NB4 (cell line): ENCODE data around the gene ANKLE2.

Source experiments
- DNase-seq: peaks from one replicate; pipeline ENCODE4 v3.0.0; 2010; ENCODE audit warnings: low read depth
- H3K4me3 ChIP-seq: one replicate; pipeline ENCODE4 v1.5.1; 2011; ENCODE audit warnings: mild to moderate bottlenecking, low read depth, low read length, moderate library complexity
- MYC ChIP-seq: IDR thresholded peaks from 2 replicates; pipeline ENCODE4 v1.6.1; 2011; ENCODE audit warnings: low read depth, low read length
- POLR2A ChIP-seq: IDR thresholded peaks from 2 replicates; pipeline ENCODE4 v1.6.1; 2011; ENCODE audit warnings: mild to moderate bottlenecking; ENCODE audit not compliant: insufficient read length; ENCODE audit errors: extremely low read depth
- TF ChIP-seq, protein P1 (sequence below): IDR thresholded peaks from one replicate; pipeline ENCODE4 v1.5.1; 2012; ENCODE audit warnings: low read depth, low read length
- TF ChIP-seq, protein P2 (sequence below): IDR thresholded peaks from 2 replicates; pipeline ENCODE4 v1.6.1; 2011; ENCODE audit warnings: low read depth, low read length

Gene ANKLE2

DNA sequence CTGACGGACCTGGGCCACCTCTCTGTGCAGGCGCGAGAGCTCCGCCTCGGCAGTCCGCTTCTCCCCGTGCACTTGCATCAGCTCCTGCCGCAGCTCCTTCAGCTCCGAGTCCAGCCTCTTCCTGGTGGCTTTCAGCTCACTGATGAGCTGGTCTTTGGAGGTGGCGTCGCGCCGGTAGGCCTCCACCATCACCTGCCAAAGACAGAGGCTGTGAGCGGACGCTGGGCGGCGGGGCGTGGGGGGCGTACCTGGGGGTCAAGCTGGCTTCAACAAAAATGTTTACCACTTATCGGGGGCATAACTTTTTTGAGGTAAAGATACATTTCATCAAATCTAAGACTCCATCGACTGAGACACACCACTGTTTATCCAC, 27.5 kb upstream of the ANKLE2 start:
- TF ChIP-seq, protein P1, sequence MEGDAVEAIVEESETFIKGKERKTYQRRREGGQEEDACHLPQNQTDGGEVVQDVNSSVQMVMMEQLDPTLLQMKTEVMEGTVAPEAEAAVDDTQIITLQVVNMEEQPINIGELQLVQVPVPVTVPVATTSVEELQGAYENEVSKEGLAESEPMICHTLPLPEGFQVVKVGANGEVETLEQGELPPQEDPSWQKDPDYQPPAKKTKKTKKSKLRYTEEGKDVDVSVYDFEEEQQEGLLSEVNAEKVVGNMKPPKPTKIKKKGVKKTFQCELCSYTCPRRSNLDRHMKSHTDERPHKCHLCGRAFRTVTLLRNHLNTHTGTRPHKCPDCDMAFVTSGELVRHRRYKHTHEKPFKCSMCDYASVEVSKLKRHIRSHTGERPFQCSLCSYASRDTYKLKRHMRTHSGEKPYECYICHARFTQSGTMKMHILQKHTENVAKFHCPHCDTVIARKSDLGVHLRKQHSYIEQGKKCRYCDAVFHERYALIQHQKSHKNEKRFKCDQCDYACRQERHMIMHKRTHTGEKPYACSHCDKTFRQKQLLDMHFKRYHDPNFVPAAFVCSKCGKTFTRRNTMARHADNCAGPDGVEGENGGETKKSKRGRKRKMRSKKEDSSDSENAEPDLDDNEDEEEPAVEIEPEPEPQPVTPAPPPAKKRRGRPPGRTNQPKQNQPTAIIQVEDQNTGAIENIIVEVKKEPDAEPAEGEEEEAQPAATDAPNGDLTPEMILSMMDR: no peak
- TF ChIP-seq POLR2A: no peak
- no peak for TF ChIP-seq MYC
- TF ChIP-seq, protein P2, sequence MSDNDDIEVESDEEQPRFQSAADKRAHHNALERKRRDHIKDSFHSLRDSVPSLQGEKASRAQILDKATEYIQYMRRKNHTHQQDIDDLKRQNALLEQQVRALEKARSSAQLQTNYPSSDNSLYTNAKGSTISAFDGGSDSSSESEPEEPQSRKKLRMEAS: no peak
- DNase-seq: no peak

DNA sequence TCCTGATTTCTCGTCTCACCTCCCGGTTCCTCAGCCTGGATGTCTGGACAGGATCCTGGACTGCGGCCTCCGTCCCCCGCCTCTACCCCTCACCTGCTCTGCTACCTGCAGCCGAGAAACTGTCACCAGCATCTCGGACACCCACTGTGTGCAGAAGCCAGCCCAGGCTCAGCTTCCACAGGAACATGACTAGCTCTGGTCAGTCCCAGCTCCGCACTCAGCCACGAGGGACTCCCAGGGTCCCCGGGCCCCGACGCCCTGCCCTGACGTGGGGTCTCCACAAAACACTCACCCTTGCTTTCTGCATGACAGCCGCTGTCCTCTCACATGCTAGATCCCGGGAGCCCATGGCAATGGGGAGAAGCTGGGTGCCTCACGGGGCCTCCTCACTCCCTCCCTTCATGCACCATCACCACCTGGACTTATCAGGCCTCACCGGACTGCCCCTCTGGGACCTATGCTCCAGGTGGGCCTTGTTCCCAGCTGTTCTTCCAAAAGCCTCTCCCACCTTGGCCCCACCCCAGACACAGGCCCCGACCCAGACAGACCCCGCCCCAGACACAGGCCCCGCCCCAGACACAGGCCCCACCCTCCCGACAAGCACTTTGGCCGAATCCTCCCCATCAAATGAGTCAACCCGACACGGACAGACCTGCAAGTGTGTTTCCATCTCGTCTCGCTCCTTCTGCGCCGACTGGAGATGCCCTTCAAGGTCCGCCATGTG, 26.9 kb upstream of the ANKLE2 start:
- TF ChIP-seq, protein P2: no peak
- TF ChIP-seq POLR2A (no peak), MYC (no peak)
- TF ChIP-seq, protein P1: no peak

More for the DNA sequence above, 27.5 kb upstream of the ANKLE2 start:
- no peak overlapping the region for H3K4me3 ChIP-seq

DNA sequence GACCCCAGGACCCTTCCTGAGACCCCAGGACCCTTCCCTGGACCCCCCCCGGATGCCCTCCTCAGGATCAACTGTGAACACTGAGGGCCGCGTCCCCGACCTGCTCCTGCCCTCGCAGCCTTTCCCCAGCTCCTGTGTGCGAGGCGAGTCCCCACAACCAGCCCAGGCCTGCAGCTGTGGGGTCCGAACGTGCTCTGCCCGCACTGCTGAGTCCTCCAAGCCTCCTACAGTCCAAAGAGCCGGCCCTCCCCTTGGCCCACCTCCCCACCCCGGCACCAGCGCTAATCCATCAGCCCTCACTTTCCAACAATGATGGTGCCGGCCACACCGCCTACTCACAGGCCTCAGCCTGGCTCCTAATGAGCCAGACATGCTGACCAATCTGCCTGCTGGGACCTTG, 26.2 kb upstream of the ANKLE2 start:
- DNase-seq: no peak
- H3K4me3 ChIP-seq: no peak overlapping the region
- TF ChIP-seq MYC: no peak
- TF ChIP-seq, protein P1: no peak
- TF ChIP-seq POLR2A: no peak
- TF ChIP-seq, protein P2: no peak

More for the DNA sequence above, 26.9 kb upstream of the ANKLE2 start:
- DNase-seq: no peak
- H3K4me3 ChIP-seq: no peak overlapping the region

DNA sequence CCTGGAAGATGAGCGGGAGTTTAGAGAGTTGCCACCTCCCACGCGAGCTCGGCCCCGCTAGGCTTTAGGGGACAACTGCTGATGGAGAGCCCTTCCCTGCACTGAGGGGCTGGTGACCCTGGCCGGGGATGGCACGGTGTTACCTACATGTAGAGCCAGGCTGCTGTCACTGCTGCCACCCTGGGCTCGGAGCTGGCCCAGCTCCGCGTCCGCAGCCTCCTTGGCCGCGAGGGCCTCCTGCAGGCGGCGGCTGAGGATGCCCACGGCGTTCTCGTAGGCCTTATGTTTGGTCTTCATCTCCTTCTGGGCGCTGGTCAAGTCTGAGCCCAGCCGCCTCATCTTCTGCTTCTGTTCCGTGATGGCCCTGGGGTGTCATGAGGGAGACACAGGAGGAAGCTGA, 24.6 kb upstream of the ANKLE2 start:
- DNase-seq: no peak
- TF ChIP-seq POLR2A (no peak), MYC (no peak)
- TF ChIP-seq, protein P2: no peak
- no peak overlapping the region for H3K4me3 ChIP-seq

DNA sequence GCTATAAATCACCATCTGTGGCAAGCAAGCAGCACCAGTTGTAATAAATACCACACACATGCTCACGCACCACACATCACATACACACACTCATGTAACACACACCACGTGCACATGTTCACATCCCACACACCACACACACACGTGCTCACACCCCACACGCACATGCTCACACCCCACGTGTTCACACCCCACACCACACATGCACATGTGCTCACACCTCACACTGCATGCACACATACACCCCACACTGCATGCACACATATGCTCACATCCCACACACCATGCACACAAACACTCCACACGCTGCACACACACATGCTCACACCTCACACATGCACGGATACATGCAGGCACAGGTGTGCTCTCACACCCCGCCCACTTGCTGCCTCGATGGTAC, 22.9 kb upstream of the ANKLE2 start:
- no peak for DNase-seq
- no peak overlapping the region for H3K4me3 ChIP-seq
- TF ChIP-seq, protein P1: no peak
- TF ChIP-seq, protein P2: 0 out of 2 replicates have a peak, but pooled peaks have one; percentile 4

DNA sequence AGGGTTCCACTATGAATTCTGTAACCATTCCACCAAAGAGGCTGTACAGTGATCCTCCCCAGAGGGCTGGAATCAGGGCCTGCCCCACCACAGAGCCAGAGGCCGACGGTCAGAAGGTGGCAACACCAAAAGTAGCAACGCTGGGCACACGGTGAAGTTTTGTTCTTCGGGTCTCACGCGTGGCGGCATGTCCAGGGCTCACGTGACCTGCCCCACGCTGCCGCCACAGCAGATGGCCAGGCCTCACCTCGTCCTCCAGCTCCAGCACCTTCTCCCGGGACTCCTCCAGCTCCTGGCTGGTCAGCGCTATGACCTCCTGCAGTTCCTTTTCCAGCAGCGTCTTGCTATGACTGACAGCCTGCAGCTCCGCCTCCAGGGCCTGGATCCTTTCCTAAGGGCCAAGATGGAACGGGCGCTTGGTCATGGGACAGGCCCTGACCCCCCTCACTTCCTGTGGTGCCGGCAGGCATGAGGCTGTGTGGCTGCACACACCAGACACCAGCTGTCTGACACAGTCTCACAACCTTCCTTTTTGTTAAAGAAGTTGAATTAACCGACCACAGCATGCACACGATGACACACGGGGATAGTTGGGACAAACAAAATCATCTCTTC, 22.4 kb upstream of the ANKLE2 start:
- no peak for TF ChIP-seq MYC
- no peak for TF ChIP-seq POLR2A
- TF ChIP-seq, protein P1: no peak
- TF ChIP-seq, protein P2: no peak
- H3K4me3 ChIP-seq: no peak overlapping the region
- no peak for DNase-seq
